K562 (cell line): ENCODE data around the gene SORL1-AS1.

Experiments used
- ATAC-seq: fragments of 200-7000 bp; cut with Tn5 transposase; 3 replicates; pipeline ENCODE4 v1.9.1; 2020; ENCODE audit warnings: moderate library complexity
- BruUV-seq: library from RNA; stranded (reverse); fragments of 400-500 nt; replicated peaks from 2 replicates; lab custom pipeline; 2021; lab: Mats Ljungman, UMichigan
- CTCF ChIA-PET: fragments of 300-600 bp; formaldehyde crosslinking; extraction: SDS; loops from one replicate; lab custom pipeline; 2021; ENCODE audit warnings: low intra/inter-chr PET ratio; lab: Yijun Ruan, JAX
- POLR2A ChIA-PET: fragments of 300-600, 350-650 bp; sonication (Branson Sonifier 250); formaldehyde crosslinking; extraction: SDS; loops from one replicate; lab custom pipeline; 2021; ENCODE audit warnings: antibody characterized with exemption, inconsistent platforms; lab: Yijun Ruan, JAX
- DNase-seq, 4 experiments: peaks; one replicate each; pipeline versions ENCODE4 v3.0.0 to v3.0.0-alpha.2; 2011 to 2018; ENCODE audit warnings: low spot score in 3 of 4, mixed read lengths in 3 of 4; ENCODE audit errors: extremely low read depth in 1 of 4
- FAIRE-seq: peaks from 2 replicates; lab custom pipeline; 2011; peaks lifted over from hg19 to GRCh38; lab: Jason Lieb, UNC
- H2AFZ ChIP-seq: 2 replicates; pipeline ENCODE4 v1.6.0; 2011; ENCODE audit warnings: low read depth, low read length, control low read depth, inconsistent platforms
- H3K27ac ChIP-seq: fragments of 200-600 bp; 3 replicates; pipeline ENCODE4 v1.8.0; 2011; ENCODE audit warnings: low read depth, mild to moderate bottlenecking, control low read depth, inconsistent platforms, low read length, moderate library complexity, mixed read lengths; ENCODE audit errors: extremely low read depth
- H3K27me3 ChIP-seq, 2 experiments: fragments of 300-600 bp in 1 of 2; 2 replicates in 1 of 2; 3 replicates in 1 of 2; pipeline versions ENCODE4 v1.6.0 to v1.8.0; 2011; ENCODE audit warnings: inconsistent platforms in 2 of 2, low read length in 2 of 2, mild to moderate bottlenecking in 1 of 2, mixed read lengths in 1 of 2, moderate library complexity in 1 of 2; ENCODE audit not compliant: control insufficient read depth in 2 of 2, insufficient read depth in 2 of 2
- H3K36me3 ChIP-seq: fragments of 300-600 bp; 3 replicates; pipeline ENCODE4 v1.8.0; 2011; ENCODE audit warnings: mild to moderate bottlenecking, low read length, inconsistent platforms; ENCODE audit not compliant: control insufficient read depth, insufficient read depth
- H3K4me1 ChIP-seq, 2 experiments: fragments of 200-600 bp in 1 of 2; replicated peaks in 1 of 2; 2 replicates in 1 of 2; 3 replicates in 1 of 2; pipeline versions ENCODE4 v1.5.1 to v1.8.0; 2011; ENCODE audit warnings: inconsistent platforms in 2 of 2, low read length in 2 of 2, mild to moderate bottlenecking in 1 of 2, mixed read lengths in 1 of 2, moderate library complexity in 1 of 2; ENCODE audit not compliant: control insufficient read depth in 2 of 2, insufficient read depth in 2 of 2
- H3K4me2 ChIP-seq: 2 replicates; pipeline ENCODE4 v1.6.1; 2011; ENCODE audit warnings: low read length, control low read depth, inconsistent platforms, mixed read lengths; ENCODE audit not compliant: insufficient read depth
- H3K4me3 ChIP-seq: fragments of 200-600 bp; sonication (generic), shearing (Covaris generic); 2 replicates; pipeline ENCODE4 v1.5.1; 2016; ENCODE audit warnings: control low read depth, inconsistent platforms
- H3K79me2 ChIP-seq: fragments of 200-600 bp; 3 replicates; pipeline ENCODE4 v1.8.0; 2011; ENCODE audit warnings: low read length, inconsistent platforms; ENCODE audit not compliant: control insufficient read depth, insufficient read depth
- H3K9ac ChIP-seq, 2 experiments: 2 replicates each; pipeline versions ENCODE4 v1.6.0 to v1.6.1; 2011; ENCODE audit warnings: low read depth in 2 of 2, low read length in 2 of 2, control low read depth in 1 of 2, inconsistent platforms in 1 of 2, mild to moderate bottlenecking in 1 of 2, mixed read lengths in 1 of 2; ENCODE audit not compliant: insufficient read depth in 1 of 2
- H3K9me1 ChIP-seq: one replicate; pipeline ENCODE4 v1.6.0; 2011; ENCODE audit warnings: inconsistent platforms, mild to moderate bottlenecking, low read length, moderate library complexity; ENCODE audit not compliant: control insufficient read depth, insufficient read depth
- H3K9me3 ChIP-seq: replicated peaks from 2 replicates; pipeline ENCODE4 v1.5.1; 2011; ENCODE audit warnings: low read depth, low read length, inconsistent platforms; ENCODE audit not compliant: control insufficient read depth, insufficient read depth
- H4K20me1 ChIP-seq: replicated peaks from 2 replicates; pipeline ENCODE4 v1.6.1; 2011; ENCODE audit warnings: low read length, inconsistent platforms, mixed read lengths; ENCODE audit not compliant: control insufficient read depth, insufficient read depth
- KLF10 ChIP-seq: fragments of 250-450 bp; sonication (Bioruptor Pico); IDR thresholded peaks from 2 replicates; pipeline ENCODE4 v1.6.1; 2021; ENCODE audit warnings: matching md5 sums
- NRF1 ChIP-seq, 2 experiments: fragments of 450-650 bp; IDR thresholded peaks in 1 of 2; conservative IDR thresholded peaks in 1 of 2; 2 replicates each; pipeline ENCODE4 v1.6.1; 2014; ENCODE audit warnings: mild to moderate bottlenecking in 2 of 2
- SAFB ChIP-seq: fragments of 200-400 bp; formaldehyde crosslinking; IDR thresholded peaks from 2 replicates; pipeline ENCODE4 v1.6.1; 2017; ENCODE audit warnings: low read depth, low read length, borderline replicate concordance
- STAT5A ChIP-seq: IDR thresholded peaks from 2 replicates; pipeline ENCODE4 v1.6.1; 2012; ENCODE audit warnings: low read length, inconsistent platforms, borderline replicate concordance
- TCFL5 ChIP-seq: fragments of 250-450 bp; sonication (Bioruptor Pico); conservative IDR thresholded peaks from 2 replicates; pipeline ENCODE4 v1.6.1; 2021; ENCODE audit warnings: mild to moderate bottlenecking, moderate library complexity, matching md5 sums
- ZNF134 ChIP-seq: fragments of 250-450 bp; sonication (Bioruptor Pico); conservative IDR thresholded peaks from 2 replicates; pipeline ENCODE4 v1.4.0; 2020
- ZNF274 ChIP-seq: IDR thresholded peaks from 2 replicates; pipeline ENCODE4 v1.6.1; 2011; ENCODE audit warnings: low read depth, mild to moderate bottlenecking, low read length, moderate library complexity, borderline replicate concordance
- ZNF668 ChIP-seq: fragments of 250-450 bp; sonication (Bioruptor Pico); IDR thresholded peaks from 2 replicates; pipeline ENCODE4 v1.8.0; 2022; ENCODE audit warnings: mild to moderate bottlenecking, inconsistent platforms
- WGBS: fragments of 100-300 bp; shearing (Covaris generic); methylation state at CpG from one replicate; pipeline ENCODE4 v1.1.6; 2016; ENCODE audit warnings: low coverage, mixed read lengths; ENCODE audit not compliant: insufficient coverage; ENCODE audit errors: missing lambda C conversion rate; 5-methylcytosine and 5-hydroxymethylcytosine counted together
- in situ Hi-C: fragments of 300-500 bp; cut with MboI; formaldehyde crosslinking; loops from 4 replicates; pipeline ENCODE4 v1.15.0; 2018; ENCODE audit warnings: inconsistent platforms, mixed read lengths
- intact Hi-C: fragments of 100-400 bp; cut with micrococcal nuclease; formaldehyde crosslinking; loops from 2 replicates; pipeline ENCODE4 v1.14.2; 2022
- TF ChIP-seq, protein P1 (sequence below): fragments of 450-650 bp; IDR thresholded peaks from 2 replicates; pipeline ENCODE4 v1.6.1; 2016; ENCODE audit warnings: mild to moderate bottlenecking
- TF ChIP-seq, protein P2 (sequence below): IDR thresholded peaks from 2 replicates; pipeline ENCODE4 v1.6.1; 2011; ENCODE audit not compliant: insufficient read length; ENCODE audit errors: extremely low read depth
- TF ChIP-seq, protein P3 (sequence below): fragments of 450-650 bp; formaldehyde crosslinking; IDR thresholded peaks from 2 replicates; pipeline ENCODE4 v1.4.0; 2020; ENCODE audit warnings: mild to moderate bottlenecking, moderate library complexity
- TF ChIP-seq, protein P4 (sequence below), 3 experiments: fragments of 200-800 bp in 1 of 3; fragments of 250-450 bp in 1 of 3; fragments of 450-650 bp in 1 of 3; sonication (Bioruptor Pico) in 1 of 3; sonication (Bioruptor generic) in 1 of 3; formaldehyde crosslinking in 1 of 3; IDR thresholded peaks; 2 replicates each; pipeline versions ENCODE4 v1.6.1 to v1.8.0; 2016 to 2022; ENCODE audit warnings: mild to moderate bottlenecking in 2 of 3, missing genetic modification characterization in 2 of 3, missing compliant biosample characterization in 1 of 3, moderate library complexity in 1 of 3

The SORL1-AS1 gene

DNA sequence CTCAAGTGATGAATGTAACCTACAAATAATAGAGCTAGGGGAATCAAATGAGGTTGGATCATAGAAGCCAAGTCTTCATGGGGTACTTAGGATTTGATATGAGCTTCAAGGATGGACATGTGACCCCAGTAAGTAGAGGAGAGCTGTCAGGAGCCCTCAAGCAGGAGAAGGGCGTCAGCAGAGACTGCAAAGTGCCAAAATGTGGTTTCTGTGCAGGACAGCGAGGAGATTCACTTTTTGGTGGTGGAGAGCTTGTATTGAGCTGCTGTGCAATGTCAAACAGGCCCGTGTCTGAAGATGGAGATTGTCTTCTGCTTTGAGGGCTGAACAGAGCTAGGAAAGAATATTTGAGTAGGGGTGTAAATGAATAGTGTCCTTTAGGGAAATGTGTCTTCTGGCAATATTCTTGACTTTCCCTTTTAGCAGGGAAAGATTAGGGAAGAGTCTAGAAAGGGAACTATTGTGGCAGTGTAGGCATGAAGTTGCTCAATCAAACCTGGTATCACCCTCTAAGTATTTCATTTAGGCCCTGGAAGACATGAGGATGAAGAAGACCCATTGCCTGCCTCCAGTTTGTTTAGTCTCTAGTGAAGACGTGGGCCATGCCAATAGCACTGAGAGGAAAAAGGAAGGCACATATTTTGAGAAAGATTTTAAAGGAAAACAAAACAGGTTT, 31.2 kb upstream of the SORL1-AS1 start:
- Histone ChIP-seq H3K4me3 (no peak overlapping the region), H3K27me3 (peaks cover 0 to 4% of the 10 kb centered on the region in 2 experiments; a peak in 2 of 5 replicates), H2AFZ (no peak overlapping the region), H3K4me2 (no peak overlapping the region), H4K20me1 (no peaks in the 10 kb centered on the region), H3K9me1 (no peaks in the 10 kb centered on the region), H3K4me1 (no peaks in the 10 kb centered on the region)
- BruUV-seq, result no TSS peak
- DNase-seq, result no peak
- TF ChIP-seq, protein P1, sequence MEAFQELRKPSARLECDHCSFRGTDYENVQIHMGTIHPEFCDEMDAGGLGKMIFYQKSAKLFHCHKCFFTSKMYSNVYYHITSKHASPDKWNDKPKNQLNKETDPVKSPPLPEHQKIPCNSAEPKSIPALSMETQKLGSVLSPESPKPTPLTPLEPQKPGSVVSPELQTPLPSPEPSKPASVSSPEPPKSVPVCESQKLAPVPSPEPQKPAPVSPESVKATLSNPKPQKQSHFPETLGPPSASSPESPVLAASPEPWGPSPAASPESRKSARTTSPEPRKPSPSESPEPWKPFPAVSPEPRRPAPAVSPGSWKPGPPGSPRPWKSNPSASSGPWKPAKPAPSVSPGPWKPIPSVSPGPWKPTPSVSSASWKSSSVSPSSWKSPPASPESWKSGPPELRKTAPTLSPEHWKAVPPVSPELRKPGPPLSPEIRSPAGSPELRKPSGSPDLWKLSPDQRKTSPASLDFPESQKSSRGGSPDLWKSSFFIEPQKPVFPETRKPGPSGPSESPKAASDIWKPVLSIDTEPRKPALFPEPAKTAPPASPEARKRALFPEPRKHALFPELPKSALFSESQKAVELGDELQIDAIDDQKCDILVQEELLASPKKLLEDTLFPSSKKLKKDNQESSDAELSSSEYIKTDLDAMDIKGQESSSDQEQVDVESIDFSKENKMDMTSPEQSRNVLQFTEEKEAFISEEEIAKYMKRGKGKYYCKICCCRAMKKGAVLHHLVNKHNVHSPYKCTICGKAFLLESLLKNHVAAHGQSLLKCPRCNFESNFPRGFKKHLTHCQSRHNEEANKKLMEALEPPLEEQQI, result no peak
- no peak for TF ChIP-seq STAT5A
- no peak for TF ChIP-seq NRF1 (conservative IDR thresholded peaks at IDR 0.05 in 1 of 2, IDR thresholded peaks at IDR 0.05 in 1 of 2)
- TF ChIP-seq ZNF274, result no peak
- TF ChIP-seq, protein P2, sequence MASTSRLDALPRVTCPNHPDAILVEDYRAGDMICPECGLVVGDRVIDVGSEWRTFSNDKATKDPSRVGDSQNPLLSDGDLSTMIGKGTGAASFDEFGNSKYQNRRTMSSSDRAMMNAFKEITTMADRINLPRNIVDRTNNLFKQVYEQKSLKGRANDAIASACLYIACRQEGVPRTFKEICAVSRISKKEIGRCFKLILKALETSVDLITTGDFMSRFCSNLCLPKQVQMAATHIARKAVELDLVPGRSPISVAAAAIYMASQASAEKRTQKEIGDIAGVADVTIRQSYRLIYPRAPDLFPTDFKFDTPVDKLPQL, result no peak
- TF ChIP-seq ZNF668 (CRISPR knock-in tag), result no peak
- no peak for TF ChIP-seq SAFB
- TF ChIP-seq, protein P3, sequence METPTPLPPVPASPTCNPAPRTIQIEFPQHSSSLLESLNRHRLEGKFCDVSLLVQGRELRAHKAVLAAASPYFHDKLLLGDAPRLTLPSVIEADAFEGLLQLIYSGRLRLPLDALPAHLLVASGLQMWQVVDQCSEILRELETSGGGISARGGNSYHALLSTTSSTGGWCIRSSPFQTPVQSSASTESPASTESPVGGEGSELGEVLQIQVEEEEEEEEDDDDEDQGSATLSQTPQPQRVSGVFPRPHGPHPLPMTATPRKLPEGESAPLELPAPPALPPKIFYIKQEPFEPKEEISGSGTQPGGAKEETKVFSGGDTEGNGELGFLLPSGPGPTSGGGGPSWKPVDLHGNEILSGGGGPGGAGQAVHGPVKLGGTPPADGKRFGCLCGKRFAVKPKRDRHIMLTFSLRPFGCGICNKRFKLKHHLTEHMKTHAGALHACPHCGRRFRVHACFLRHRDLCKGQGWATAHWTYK (CRISPR knock-in tag), result no peak
- no peak for TF ChIP-seq ZNF134
- no peak for TF ChIP-seq TCFL5 (CRISPR knock-in tag)
- TF ChIP-seq, protein P4, sequence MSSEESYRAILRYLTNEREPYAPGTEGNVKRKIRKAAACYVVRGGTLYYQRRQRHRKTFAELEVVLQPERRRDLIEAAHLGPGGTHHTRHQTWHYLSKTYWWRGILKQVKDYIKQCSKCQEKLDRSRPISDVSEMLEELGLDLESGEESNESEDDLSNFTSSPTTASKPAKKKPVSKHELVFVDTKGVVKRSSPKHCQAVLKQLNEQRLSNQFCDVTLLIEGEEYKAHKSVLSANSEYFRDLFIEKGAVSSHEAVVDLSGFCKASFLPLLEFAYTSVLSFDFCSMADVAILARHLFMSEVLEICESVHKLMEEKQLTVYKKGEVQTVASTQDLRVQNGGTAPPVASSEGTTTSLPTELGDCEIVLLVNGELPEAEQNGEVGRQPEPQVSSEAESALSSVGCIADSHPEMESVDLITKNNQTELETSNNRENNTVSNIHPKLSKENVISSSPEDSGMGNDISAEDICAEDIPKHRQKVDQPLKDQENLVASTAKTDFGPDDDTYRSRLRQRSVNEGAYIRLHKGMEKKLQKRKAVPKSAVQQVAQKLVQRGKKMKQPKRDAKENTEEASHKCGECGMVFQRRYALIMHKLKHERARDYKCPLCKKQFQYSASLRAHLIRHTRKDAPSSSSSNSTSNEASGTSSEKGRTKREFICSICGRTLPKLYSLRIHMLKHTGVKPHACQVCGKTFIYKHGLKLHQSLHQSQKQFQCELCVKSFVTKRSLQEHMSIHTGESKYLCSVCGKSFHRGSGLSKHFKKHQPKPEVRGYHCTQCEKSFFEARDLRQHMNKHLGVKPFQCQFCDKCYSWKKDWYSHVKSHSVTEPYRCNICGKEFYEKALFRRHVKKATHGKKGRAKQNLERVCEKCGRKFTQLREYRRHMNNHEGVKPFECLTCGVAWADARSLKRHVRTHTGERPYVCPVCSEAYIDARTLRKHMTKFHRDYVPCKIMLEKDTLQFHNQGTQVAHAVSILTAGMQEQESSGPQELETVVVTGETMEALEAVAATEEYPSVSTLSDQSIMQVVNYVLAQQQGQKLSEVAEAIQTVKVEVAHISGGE (CRISPR knock-in tag; IDR thresholded peaks at IDR 0.05), result no peak
- TF ChIP-seq KLF10 (CRISPR knock-in tag), result no peak
- TF ChIP-seq, all 486 proteins: peak for 0
- FAIRE-seq (no peak), ATAC-seq (no peak)
- WGBS, result 0% methylated on average over 4 of the region's 4 CpGs
- in situ Hi-C loops, result no loop called here
- ChIA-PET POLR2A (no interaction called here), CTCF (no interaction called here)
- Histone ChIP-seq H3K36me3 (no peaks in the 10 kb centered on the region), H3K9ac (no peak overlapping the region), H3K79me2 (no peaks in the 10 kb centered on the region), H3K9me3 (no peaks in the 10 kb centered on the region), H3K27ac (no peak overlapping the region)
- intact Hi-C loops, result no loop called here
